Loucy (cell line): ENCODE measurements around the gene FOXO3.

Experiments
- H2AFZ ChIP-seq: fragments of 200-600 bp; sonication (generic); 2 replicates; pipeline ENCODE4 v1.6.0; 2016; ENCODE audit warnings: antibody characterized with exemption, mild to moderate bottlenecking, low read length, moderate library complexity
- H3F3A ChIP-seq: fragments of 200-600 bp; 2 replicates; pipeline ENCODE4 v1.6.0; 2016; ENCODE audit warnings: antibody characterized with exemption, low read depth, mild to moderate bottlenecking
- H3K27me3 ChIP-seq: fragments of 200-600 bp; sonication (generic); 2 replicates; pipeline ENCODE4 v1.6.1; 2014; ENCODE audit warnings: low read length, mild to moderate bottlenecking; ENCODE audit not compliant: insufficient read depth, poor library complexity, severe bottlenecking
- H3K36me3 ChIP-seq: fragments of 200-600 bp; sonication (generic); 2 replicates; pipeline ENCODE4 v1.6.1; 2016; ENCODE audit warnings: low read length; ENCODE audit not compliant: insufficient read depth
- H3K4me1 ChIP-seq: fragments of 200-600 bp; sonication (generic); 2 replicates; pipeline ENCODE4 v1.5.1; 2014; ENCODE audit warnings: low read length, mild to moderate bottlenecking; ENCODE audit not compliant: insufficient read depth, poor library complexity, severe bottlenecking
- H3K4me2 ChIP-seq: fragments of 200-600 bp; sonication (generic); 2 replicates; pipeline ENCODE4 v1.6.0; 2014; ENCODE audit warnings: antibody characterized with exemption, low read length, low read depth, mild to moderate bottlenecking; ENCODE audit not compliant: poor library complexity, severe bottlenecking
- H3K4me3 ChIP-seq: fragments of 200-600 bp; sonication (generic); 2 replicates; pipeline ENCODE4 v1.5.1; 2014; ENCODE audit warnings: low read length, mild to moderate bottlenecking, mixed read lengths; ENCODE audit not compliant: poor library complexity, severe bottlenecking
- H3K79me2 ChIP-seq: fragments of 200-600 bp; sonication (generic); 2 replicates; pipeline ENCODE4 v1.6.1; 2014; ENCODE audit warnings: low read length; ENCODE audit not compliant: insufficient read depth
- H3K9ac ChIP-seq: fragments of 200-600 bp; sonication (generic); 2 replicates; pipeline ENCODE4 v1.6.0; 2014; ENCODE audit warnings: mild to moderate bottlenecking, low read depth, low read length, moderate library complexity; ENCODE audit not compliant: poor library complexity, severe bottlenecking
- H3K9me2 ChIP-seq: fragments of 200-600 bp; sonication (generic); replicated peaks from 2 replicates; pipeline ENCODE4 v1.6.1; 2016; ENCODE audit warnings: low read depth, low read length, mixed read lengths
- H3K9me3 ChIP-seq: fragments of 200-600 bp; sonication (generic); 2 replicates; pipeline ENCODE4 v1.6.1; 2014; ENCODE audit warnings: mild to moderate bottlenecking, antibody characterized with exemption, low read length, low read depth; ENCODE audit not compliant: insufficient read depth
- H4K20me1 ChIP-seq: fragments of 200-600 bp; sonication (generic); 2 replicates; pipeline ENCODE4 v1.6.0; 2014; ENCODE audit warnings: antibody characterized with exemption, low read length, mild to moderate bottlenecking; ENCODE audit not compliant: insufficient read depth, poor library complexity, severe bottlenecking
- CTCF ChIP-seq: fragments of 200-600 bp; sonication (generic); conservative IDR thresholded peaks from 2 replicates; pipeline ENCODE4 v1.5.1; 2014; ENCODE audit warnings: mild to moderate bottlenecking, antibody characterized with exemption, low read length
- EZH2phosphoT487 ChIP-seq: fragments of 200-600 bp; IDR thresholded peaks from 2 replicates; pipeline ENCODE4 v1.6.1; 2018; ENCODE audit warnings: antibody characterized with exemption, mild to moderate bottlenecking, moderate library complexity, borderline replicate concordance

Gene FOXO3

GRCh38 chr6:108660251-108660650, 99.5 kb downstream of the FOXO3 start:
- Histone ChIP-seq H3F3A (no peaks in the 10 kb centered on the region), H3K9me3 (no peaks in the 10 kb centered on the region), H3K9ac (no peak overlapping the region), H4K20me1 (peaks cover 5% of the 10 kb centered on the region), H3K4me2 (no peak overlapping the region), H2AFZ (no peak overlapping the region), H3K79me2 (peaks cover 55% of the 10 kb centered on the region; the same call in 1 of the 2 replicates), H3K4me3 (no peak overlapping the region), H3K36me3 (peaks cover 11% of the 10 kb centered on the region), H3K9me2 (no peaks in the 10 kb centered on the region), H3K4me1 (no peaks in the 10 kb centered on the region), H3K27me3 (no peaks in the 10 kb centered on the region)
- TF ChIP-seq CTCF (no peak), EZH2phosphoT487 (no peak)

- TF ChIP-seq EZH2phosphoT487 (no peak), CTCF (no peak)
- no peak overlapping the region for H3K4me3 ChIP-seq
- H4K20me1 ChIP-seq, result peaks cover 5% of the 10 kb centered on the region
- no peaks in the 10 kb centered on the region for H3K9me2 ChIP-seq
- H3K9me3 ChIP-seq, result no peaks in the 10 kb centered on the region
- no peaks in the 10 kb centered on the region for H3F3A ChIP-seq
- H3K9ac ChIP-seq, result no peak overlapping the region
- H3K4me2 ChIP-seq, result no peak overlapping the region
- no peaks in the 10 kb centered on the region for H3K4me1 ChIP-seq
- no peaks in the 10 kb centered on the region for H3K27me3 ChIP-seq
- peaks cover 17% of the 10 kb centered on the region for H3K36me3 ChIP-seq
- H3K79me2 ChIP-seq, result peaks cover 50% of the 10 kb centered on the region; the same call in 1 of the 2 replicates
- no peak overlapping the region for H2AFZ ChIP-seq
Measured at GRCh38 chr6:108661430-108661829, 100.7 kb downstream of the FOXO3 start.

- Histone ChIP-seq H3K9me3 (no peaks in the 10 kb centered on the region), H3K9me2 (no peaks in the 10 kb centered on the region), H3K79me2 (peaks cover 47% of the 10 kb centered on the region; the same call in 1 of the 2 replicates), H3K4me1 (no peaks in the 10 kb centered on the region), H2AFZ (no peak overlapping the region), H3K4me2 (no peak overlapping the region), H3K27me3 (no peaks in the 10 kb centered on the region), H4K20me1 (peaks cover 5% of the 10 kb centered on the region), H3F3A (no peaks in the 10 kb centered on the region), H3K9ac (no peak overlapping the region), H3K4me3 (no peak overlapping the region), H3K36me3 (peaks cover 23% of the 10 kb centered on the region)
- TF ChIP-seq CTCF (no peak), EZH2phosphoT487 (no peak)
Measured at GRCh38 chr6:108661982-108662381, 101.3 kb downstream of the FOXO3 start.
